ENCODE measurements around the gene ITIH5. TPM values are rescaled to one million over a fixed set of nuclear protein-coding genes. Genes with fewer than 3 reads are reported as not detected.

ITIH5 gene
- total and polyA plus RNA-seq, 2 of the 13 experiments (the other 11 are each of a cell fraction or from before 2014, with no cell fraction given) = 4.7 to 8.9 TPM

- TF ChIP-seq NFYB (CRISPR knock-in tag; IDR thresholded peaks at IDR 0.05) = no peak; the same call in 1 of the 2 replicates
- TF ChIP-seq MYPOP (CRISPR knock-in tag; IDR thresholded peaks at IDR 0.05) = 0 out of 2 replicates have a peak, but pooled peaks have one; percentile 16
- peak; percentile 81; the same call in 1 of the 2 replicates for TF ChIP-seq NFATC3 (CRISPR knock-in tag; IDR thresholded peaks at IDR 0.05)
- TF ChIP-seq HMGXB3 (CRISPR knock-in tag; IDR thresholded peaks at IDR 0.05; ENCODE audit: borderline replicate concordance) = 0 out of 2 replicates have a peak, but pooled peaks have one; percentile 77
- no peak for TF ChIP-seq ZBTB46 (CRISPR knock-in tag; IDR thresholded peaks at IDR 0.05; ENCODE audit: borderline replicate concordance)
- TF ChIP-seq ZNF768 (CRISPR knock-in tag; IDR thresholded peaks at IDR 0.05) = no peak
- TF ChIP-seq ZNF225 (CRISPR knock-in tag; IDR thresholded peaks at IDR 0.05) = no peak
- no peak for TF ChIP-seq ZNF891 (CRISPR knock-in tag; IDR thresholded peaks at IDR 0.05)
- no peak for TF ChIP-seq ATF4 (CRISPR knock-in tag; IDR thresholded peaks at IDR 0.05)
- TF ChIP-seq ZNF652 (CRISPR knock-in tag; IDR thresholded peaks at IDR 0.05; ENCODE audit: borderline replicate concordance, low read depth) = peak; percentile 46; the same call in 1 of the 2 replicates
- peak; percentile 86 for TF ChIP-seq GATAD2A (CRISPR knock-in tag; IDR thresholded peaks at IDR 0.05)
- TF ChIP-seq ATF3 (CRISPR knock-in tag; IDR thresholded peaks at IDR 0.05) = peak; percentile 75
- TF ChIP-seq SP2 (CRISPR knock-in tag; IDR thresholded peaks at IDR 0.05) = no peak
- TF ChIP-seq ZSCAN29 (CRISPR knock-in tag; conservative IDR thresholded peaks at IDR 0.05) = peak; percentile 95
- TF ChIP-seq KDM1A (CRISPR knock-in tag; IDR thresholded peaks at IDR 0.05) = peak; percentile 91
- TF ChIP-seq ZNF580 (CRISPR knock-in tag; IDR thresholded peaks at IDR 0.05; ENCODE audit: borderline replicate concordance, low read depth) = no peak
- TF ChIP-seq ZNF558 (CRISPR knock-in tag; IDR thresholded peaks at IDR 0.05; ENCODE audit: borderline replicate concordance) = no peak
- TF ChIP-seq ZNF317 (CRISPR knock-in tag; IDR thresholded peaks at IDR 0.05) = peak; percentile 44; the same call in 1 of the 2 replicates
- TF ChIP-seq ZNF543 (CRISPR knock-in tag; IDR thresholded peaks at IDR 0.05) = peak; percentile 84; the same call in 1 of the 2 replicates
- no peak for TF ChIP-seq ELF1 (CRISPR knock-in tag; IDR thresholded peaks at IDR 0.05)
- peak; percentile 82 for TF ChIP-seq ELF3 (CRISPR knock-in tag; IDR thresholded peaks at IDR 0.05)
- TF ChIP-seq NCOA5 (CRISPR knock-in tag; IDR thresholded peaks at IDR 0.05) = no peak
Observed at GRCh38 chr10:7686351-7687171, 19.8 kb upstream of the ITIH5 start (continued).
